OCI-LY7 (cell line): ENCODE results near the gene ELOVL1.

Experiments used
- EZH2phosphoT487 ChIP-seq: fragments of 200-600 bp; sonication (generic); IDR thresholded peaks from 2 replicates; pipeline ENCODE4 v1.6.1; 2018; ENCODE audit warnings: low read depth, borderline replicate concordance, mild to moderate bottlenecking, mixed run types, antibody characterized with exemption, low read length, moderate library complexity, mixed read lengths
- TF ChIP-seq, protein P1 (sequence below): fragments of 200-600 bp; sonication (generic); conservative IDR thresholded peaks from 2 replicates; pipeline ENCODE4 v1.5.1; 2014; ENCODE audit warnings: mild to moderate bottlenecking, antibody characterized with exemption, low read length, moderate library complexity, mixed read lengths

- TF ChIP-seq EZH2phosphoT487: no peak
- TF ChIP-seq, protein P1, sequence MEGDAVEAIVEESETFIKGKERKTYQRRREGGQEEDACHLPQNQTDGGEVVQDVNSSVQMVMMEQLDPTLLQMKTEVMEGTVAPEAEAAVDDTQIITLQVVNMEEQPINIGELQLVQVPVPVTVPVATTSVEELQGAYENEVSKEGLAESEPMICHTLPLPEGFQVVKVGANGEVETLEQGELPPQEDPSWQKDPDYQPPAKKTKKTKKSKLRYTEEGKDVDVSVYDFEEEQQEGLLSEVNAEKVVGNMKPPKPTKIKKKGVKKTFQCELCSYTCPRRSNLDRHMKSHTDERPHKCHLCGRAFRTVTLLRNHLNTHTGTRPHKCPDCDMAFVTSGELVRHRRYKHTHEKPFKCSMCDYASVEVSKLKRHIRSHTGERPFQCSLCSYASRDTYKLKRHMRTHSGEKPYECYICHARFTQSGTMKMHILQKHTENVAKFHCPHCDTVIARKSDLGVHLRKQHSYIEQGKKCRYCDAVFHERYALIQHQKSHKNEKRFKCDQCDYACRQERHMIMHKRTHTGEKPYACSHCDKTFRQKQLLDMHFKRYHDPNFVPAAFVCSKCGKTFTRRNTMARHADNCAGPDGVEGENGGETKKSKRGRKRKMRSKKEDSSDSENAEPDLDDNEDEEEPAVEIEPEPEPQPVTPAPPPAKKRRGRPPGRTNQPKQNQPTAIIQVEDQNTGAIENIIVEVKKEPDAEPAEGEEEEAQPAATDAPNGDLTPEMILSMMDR: no peak
Measured at GRCh38 chr1:43354936-43355335, 12.9 kb downstream of the ELOVL1 start.
